HG02884 (cell line): Measurements from ENCODE around the gene ARHGAP26.

ENCODE experiments used
- ATAC-seq: cut with Tn5 transposase; IDR thresholded peaks from one replicate; pipeline ENCODE4 v1.9.1; 2021; ENCODE audit warnings: mild to moderate bottlenecking, moderate library complexity; ENCODE audit not compliant: unreplicated experiment

Gene ARHGAP26

DNA sequence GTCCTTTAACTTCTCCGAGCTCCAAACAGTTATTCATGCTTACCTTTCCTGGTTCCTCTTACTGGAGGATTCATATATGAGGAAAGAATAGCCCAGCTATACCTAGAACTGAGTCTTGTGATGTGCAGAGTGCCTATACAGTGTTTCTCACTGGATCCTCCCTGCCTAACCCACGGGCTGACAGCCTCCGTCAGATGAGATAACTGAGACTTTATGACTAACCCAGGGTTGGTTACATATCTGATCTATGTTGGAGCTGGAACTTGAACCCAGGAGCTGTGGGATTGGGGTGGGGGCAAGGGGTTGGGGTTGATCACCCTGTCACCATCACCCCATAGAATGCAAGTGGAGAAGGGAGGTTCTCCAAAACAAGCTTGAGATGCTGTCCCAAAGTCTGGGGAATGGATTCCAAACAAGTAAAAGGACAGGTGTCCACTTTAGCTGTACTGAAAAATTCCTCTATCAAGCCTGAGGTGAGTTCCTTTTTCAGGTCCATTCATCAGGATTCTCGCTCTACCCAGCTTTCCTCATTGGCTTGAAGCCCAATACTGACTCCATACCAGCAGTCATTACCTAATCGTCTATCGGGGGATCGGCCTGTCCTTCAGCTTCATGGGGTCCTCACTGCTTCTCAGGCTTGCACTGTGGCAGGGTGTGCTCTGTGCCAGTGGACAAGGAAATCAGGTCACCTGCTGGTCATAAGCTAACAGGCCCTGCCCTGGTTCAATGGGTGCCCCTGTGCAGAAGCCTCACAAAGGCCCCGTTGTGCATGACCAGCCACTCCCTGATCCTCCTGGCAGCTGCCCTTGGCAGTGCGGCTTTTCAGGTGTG, 100.6 kb downstream of the ARHGAP26 start:
- ATAC-seq: no peak

GRCh38 chr5:142871363-142872193, 101.4 kb downstream of the ARHGAP26 start:
- no peak for ATAC-seq

GRCh38 chr5:142872217-142872616, 102.0 kb downstream of the ARHGAP26 start:
- no peak for ATAC-seq

DNA sequence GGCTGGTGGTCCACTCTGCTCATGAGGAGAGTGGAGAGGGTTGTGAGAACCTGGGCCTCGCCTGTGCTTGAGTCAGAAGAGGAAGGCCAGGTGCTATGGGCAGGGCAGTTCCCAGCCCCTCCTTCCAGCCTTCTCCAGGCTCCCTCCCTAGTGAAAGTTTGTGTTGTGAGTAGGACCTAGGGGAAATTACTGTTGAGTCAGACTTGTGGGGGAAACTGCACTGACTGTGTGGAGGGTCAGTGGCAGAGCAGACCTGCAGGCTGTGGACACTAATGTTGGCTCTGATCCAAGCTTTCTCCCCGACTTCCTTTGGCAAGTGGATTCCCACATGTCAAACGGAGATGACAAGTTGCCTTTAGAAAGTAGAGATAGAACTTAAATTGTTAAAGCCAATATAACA, 102.6 kb downstream of the ARHGAP26 start:
- ATAC-seq: no peak

GRCh38 chr5:142873831-142874230, 103.7 kb downstream of the ARHGAP26 start:
- ATAC-seq: no peak

- no peak for ATAC-seq
Observed at GRCh38 chr5:142874540-142874939, 104.4 kb downstream of the ARHGAP26 start.

DNA sequence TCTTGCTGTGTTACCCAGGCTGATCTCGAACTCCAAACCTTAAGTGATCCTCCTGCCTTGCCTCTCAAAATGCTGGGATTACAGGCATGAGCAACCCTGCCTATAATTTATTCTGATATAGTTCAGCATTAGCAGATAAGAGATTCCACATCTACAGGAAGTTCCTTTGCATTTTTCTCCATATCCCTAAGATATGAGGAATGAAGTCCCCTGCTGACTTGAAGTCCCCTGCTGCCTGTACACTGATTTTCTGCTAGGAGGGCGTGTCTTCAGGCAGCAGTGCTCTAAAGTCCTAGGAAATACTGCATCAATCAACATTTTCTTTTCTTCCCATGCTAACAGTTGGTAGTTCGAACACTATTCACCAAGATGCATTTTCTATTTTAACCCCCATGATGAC, 105.8 kb downstream of the ARHGAP26 start:
- ATAC-seq: no peak

GRCh38 chr5:142876817-142877216, 106.6 kb downstream of the ARHGAP26 start:
- no peak for ATAC-seq

DNA sequence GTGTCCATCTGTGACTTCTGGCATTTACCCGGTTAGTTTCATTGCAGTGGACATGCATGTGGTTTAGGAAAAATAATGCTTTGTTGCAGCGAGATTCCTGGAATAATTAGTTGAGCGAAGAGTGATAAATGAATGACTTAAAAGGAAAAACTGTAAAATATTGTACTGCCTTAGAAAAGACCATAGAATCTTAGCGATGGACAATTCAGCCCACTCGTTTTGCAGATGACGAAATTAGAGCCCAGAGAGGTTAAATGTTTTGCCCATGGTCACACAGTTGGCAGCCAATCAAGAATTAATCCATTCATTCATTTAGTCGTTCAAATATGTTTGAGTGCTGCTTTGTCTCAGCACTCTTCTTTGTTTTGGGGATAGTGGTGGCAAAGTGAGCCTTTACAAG, 107.9 kb downstream of the ARHGAP26 start:
- ATAC-seq: no peak

- no peak for ATAC-seq
Observed at GRCh38 chr5:142878638-142879037, 108.5 kb downstream of the ARHGAP26 start.

DNA sequence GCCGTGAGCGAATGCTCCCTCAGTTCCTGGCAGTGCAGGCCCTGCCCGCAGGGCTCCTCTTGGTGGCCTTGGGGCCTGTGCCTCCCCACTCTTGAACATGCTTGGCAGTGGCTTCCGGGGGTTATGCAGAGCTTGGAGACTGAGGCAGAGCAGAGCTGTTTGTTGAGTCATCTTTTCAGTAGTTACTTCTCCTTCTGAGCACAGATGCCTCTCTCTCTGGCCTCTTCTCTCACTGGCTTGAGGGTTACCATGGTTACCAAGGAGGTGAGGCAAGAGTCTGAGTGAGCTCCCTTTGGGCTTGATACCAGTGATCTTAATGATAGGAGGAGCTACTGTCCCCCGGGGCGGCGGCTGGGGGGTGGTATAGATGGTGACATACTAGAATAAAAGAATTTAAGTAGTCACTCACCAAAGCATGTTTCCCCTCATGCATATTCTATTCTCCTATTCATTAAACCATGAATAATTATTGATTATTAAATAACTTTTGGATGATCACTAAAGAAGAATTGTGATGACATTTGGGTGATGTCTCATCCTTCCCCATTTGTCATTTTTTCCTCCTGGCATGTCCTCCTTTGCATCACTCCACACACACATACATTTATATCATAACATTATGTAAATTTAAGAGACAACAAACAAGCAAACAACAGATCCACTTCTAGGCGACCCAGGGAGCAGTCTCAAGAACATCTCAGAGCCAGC, 111.1 kb downstream of the ARHGAP26 start:
- ATAC-seq: peak; percentile 73

GRCh38 chr5:142881784-142882126, 111.6 kb downstream of the ARHGAP26 start:
- no peak for ATAC-seq

DNA sequence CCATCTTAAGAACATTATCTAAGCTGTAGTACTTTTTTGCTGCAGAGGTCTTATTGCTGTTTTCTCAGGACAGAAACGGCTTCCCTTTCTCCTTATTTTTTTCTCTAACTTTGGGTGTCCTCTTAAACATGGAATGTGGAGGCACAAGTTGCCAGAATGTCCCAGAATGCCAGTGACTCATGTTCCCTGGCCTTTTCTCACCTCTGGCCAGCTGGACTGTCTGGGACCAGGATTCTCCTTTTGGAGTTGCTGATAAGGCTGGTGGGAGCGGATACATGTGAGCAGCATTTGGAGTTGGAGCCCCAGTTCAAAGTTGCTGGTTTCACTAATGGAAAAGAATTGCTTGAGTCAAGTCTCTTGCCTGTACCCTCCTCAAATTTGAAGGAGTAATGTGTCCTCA, 112.8 kb downstream of the ARHGAP26 start:
- ATAC-seq: no peak

DNA sequence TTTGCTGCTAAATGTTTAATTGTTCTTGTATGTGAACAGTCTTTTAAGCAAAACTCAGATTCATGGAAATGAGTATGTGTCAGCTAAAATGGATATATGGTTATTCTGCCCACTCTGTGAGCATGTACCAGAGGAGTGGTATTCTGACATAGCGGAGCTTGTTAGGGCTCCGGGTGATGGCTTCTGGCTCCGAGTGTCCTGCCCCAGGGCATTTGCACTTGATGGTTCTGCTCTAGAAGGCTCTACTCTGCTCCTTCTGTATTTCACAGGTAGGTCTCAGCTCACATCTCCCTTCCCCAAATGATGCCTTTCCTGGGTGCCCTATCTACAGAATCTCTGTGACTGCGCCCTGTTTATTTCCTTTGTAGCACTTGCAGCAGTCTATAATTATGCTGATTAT, 113.3 kb downstream of the ARHGAP26 start:
- ATAC-seq: no peak

DNA sequence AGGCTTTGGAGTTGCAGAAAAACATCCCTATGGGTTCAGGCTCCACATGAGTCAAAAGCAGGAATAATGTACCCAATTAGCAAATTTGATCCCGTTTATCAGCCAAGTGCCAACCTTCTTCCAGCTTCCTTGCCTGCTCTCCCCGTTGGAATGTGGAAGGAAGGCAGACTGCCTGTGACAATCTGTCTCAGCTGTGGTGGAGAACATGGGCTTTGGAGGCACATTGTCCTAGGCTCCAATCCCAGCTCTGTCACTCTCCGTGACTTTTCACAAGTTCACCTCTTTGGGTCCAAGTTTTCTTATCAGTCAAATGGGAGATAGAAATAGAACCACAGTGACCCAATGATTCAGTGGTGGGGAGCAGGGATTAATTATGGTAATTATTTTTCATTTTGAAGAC, 113.9 kb downstream of the ARHGAP26 start:
- ATAC-seq: no peak

- ATAC-seq: no peak
Observed at GRCh38 chr5:142886211-142886610, 116.0 kb downstream of the ARHGAP26 start.

GRCh38 chr5:142886956-142887355, 116.8 kb downstream of the ARHGAP26 start:
- no peak for ATAC-seq

DNA sequence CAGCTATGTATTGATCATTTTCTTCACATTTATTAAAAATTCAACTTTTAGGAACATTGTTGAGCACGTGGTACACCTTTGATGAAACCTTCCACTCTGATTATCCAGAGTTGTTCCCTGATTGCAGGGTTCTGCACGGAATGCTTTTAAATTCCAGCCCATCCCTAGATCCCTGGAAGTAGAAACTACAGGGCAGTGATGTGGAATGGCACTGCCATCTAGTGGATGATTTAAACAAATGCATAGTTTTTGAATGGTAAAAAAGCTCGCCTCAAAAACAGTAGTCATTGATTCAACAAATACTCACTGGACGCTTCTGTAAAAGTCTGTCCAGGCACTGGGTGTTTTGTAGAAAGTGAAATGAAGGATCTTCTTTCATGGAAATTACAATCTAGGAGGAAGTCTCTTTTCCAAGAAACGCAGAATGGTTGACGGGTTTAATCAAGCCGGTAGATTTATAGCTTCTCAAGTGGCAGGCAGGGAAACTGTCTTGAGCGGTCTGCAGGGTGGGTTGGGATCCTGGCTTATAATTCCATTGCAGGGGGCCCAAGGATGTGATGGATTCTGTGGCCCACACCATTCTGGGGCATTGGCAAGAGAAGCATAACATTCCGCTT, 118.4 kb downstream of the ARHGAP26 start:
- ATAC-seq: no peak

GRCh38 chr5:142892021-142892420, 121.8 kb downstream of the ARHGAP26 start:
- no peak for ATAC-seq

DNA sequence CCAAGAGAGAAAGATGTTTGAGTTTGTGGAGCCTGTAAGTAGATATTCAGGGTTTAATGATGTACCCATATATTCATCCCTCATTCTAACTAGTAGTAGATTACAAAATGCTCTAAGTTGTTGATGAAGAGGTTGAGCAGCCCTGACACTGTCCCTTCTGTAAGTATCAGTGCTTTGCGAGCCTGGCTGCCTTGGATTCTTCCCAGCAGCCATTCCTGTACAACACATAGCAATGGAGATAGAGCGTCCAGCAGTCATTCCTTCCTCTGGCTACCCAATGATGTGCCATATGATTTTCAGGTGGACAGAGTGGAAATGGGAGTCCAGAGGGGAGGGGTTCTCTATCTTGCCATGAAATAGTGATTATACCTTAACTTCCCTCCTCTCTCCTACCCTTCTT, 124.1 kb downstream of the ARHGAP26 start:
- no peak for ATAC-seq

- no peak for ATAC-seq
Observed at GRCh38 chr5:142894749-142895148, 124.6 kb downstream of the ARHGAP26 start.
